HG03108 (cell line): ENCODE results near the gene SEL1L.
A peak's percentile ranks its signal among the peaks of the same experiment; 100 is the strongest.
"Not testable (repeated sequence)": the region's sequence is repeated elsewhere in the genome, so short reads cannot be mapped to it uniquely, and the experiment has no call there.

Experiments used
- ATAC-seq: cut with Tn5 transposase; IDR thresholded peaks from one replicate; pipeline ENCODE4 v1.9.1; 2021; ENCODE audit warnings: moderate library complexity; ENCODE audit not compliant: unreplicated experiment

The SEL1L gene

DNA sequence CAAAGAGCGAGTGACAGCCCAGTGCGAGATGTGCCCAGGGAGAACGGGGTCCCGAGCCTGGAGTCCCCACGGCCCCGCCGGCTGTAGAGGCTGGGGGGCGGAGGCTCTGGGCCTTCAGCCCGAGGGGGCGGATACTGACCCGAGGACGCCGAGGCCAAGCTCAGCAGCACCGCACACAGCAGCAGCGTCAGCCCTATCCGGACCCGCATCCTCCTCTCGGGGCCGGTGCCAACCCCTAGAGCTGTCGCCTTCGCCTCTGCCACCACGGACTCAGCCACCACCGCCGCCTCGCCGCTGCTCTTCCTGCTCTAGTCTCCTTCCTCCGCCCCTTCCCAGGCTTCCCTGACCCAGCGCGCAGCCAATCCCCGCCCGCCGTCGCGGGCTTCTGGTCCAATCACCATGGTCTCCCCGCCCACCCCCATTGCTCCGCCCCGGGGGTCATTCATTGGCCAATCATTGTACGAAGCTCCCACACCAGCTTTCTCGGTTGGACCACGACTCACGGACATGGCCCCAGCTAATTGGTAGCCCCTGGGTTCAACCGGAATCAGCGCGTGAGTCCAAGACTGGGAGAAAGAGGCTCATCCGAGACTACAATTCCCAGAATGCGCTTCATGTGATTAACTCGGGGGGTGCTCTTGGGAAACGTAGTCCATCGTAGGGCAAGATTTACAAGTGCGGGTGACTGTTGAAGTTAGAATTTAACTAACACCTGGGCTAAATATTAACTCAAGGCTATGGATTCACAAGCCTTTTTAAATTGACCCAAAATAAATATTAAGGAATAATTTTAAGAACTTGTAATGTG lies at the start of gene SEL1L:
Gene SEL1L, minus strand, starts transcription at position 318 of the 808 bp plus-strand sequence. Its CDS starts 109 bp downstream, at position 209.
- ATAC-seq, result peak; percentile 92

- ATAC-seq, result no peak
Measured at GRCh38 chr14:81582420-81582819, 48.8 kb upstream of the SEL1L start.

GRCh38 chr14:81579115-81579514 lies 45.5 kb upstream of the SEL1L start:
- ATAC-seq, result no peak

GRCh38 chr14:81571437-81571836 lies 37.8 kb upstream of the SEL1L start:
- ATAC-seq, result no peak

DNA sequence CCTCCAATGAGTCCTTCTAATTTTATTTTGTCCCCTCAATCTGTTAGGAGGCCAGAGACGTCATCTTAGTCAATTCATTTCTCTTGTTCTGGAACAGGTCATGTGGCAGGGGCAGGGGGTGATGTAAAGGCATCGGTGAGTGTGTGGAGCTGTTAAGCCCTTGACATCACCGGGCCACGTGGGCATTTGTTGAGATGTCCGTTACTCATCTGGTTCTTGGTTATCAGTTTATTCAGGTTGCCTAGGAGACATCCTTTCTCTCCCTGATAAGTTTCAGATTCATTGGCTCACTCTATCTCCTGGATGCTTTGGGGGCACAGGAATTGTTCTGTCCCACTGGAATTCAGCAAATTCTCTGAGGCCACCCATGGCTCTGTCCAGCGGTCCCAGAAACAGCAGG lies 33.6 kb upstream of the SEL1L start:
- ATAC-seq, result no peak

DNA sequence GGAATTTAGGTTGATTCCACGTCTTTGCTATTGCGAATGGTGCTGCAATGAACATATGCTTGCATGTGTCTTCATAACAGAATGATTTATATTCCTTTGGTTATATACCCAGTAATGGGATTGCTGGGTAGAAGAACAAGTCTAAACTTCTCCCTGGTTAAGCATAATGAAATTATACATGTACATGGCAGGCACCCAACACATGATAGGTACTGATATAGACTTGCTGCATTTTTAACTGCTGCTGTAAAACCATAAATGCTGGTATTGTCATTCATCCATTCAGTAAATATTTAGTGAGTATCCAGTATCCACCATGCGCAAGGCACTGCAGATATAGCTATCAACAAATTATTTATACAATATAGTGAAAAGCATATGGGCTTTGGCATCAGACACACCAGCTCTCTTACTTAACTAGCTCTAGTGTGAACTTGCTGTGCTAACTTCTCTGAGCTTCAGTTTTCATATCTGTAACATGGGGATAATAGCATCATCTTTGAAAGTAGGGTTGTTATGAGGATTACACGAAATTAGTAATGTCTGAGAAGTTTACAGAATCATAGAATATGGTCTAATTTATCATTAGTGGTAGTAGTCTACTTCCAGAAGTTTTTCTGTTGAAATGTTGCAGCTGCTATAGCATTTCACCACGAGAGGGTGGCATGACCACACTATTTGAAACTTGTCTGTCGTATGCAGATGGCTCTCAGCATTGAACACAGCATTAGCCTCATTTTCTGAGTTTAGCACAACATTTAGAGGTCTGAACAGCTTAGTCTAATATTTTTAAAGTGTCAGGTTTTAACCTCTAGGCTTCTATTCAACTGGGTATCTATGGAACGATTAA lies 32.0 kb upstream of the SEL1L start:
- no peak for ATAC-seq

DNA sequence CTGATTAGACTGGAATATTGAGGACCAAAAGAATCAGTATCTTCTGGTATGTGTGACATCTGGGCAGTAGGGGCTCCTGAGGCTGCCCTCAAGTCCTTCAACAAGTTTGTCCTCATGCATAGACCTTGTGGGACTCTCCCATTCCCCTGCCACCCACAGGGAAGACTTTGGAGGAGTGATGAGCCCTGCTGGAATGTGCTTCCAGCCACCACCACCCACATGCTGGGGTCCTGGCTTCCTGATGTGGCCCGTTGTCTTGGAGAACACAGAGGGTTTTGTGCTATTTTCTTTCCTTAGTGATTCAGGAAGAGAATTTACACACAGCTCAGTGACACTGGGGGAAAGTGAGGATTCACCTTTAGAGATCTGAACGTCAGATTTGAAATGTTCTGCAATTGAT lies 29.2 kb upstream of the SEL1L start:
- no peak for ATAC-seq

GRCh38 chr14:81561084-81561775 lies 27.6 kb upstream of the SEL1L start:
- ATAC-seq, result no peak

GRCh38 chr14:81559385-81559784 lies 25.7 kb upstream of the SEL1L start:
- ATAC-seq, result no peak

DNA sequence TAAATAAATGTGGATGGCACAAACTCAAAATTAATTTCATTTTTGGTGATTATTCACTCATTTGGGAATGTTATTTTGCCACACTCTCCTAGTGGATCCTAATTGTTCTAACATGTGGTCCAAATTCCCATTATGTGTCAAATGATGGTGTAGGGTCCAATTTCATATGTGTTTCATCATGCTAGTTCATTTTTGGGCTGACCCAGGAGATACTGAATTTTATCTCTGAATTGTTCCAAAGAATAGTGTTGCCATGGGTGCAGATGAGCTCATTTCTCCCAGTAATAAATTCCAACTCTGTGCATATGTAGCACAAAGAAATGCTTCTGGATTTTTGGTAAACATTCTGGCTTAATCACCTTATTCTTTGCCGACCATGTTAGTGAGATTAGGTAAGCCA lies 23.5 kb upstream of the SEL1L start:
- no peak for ATAC-seq

DNA sequence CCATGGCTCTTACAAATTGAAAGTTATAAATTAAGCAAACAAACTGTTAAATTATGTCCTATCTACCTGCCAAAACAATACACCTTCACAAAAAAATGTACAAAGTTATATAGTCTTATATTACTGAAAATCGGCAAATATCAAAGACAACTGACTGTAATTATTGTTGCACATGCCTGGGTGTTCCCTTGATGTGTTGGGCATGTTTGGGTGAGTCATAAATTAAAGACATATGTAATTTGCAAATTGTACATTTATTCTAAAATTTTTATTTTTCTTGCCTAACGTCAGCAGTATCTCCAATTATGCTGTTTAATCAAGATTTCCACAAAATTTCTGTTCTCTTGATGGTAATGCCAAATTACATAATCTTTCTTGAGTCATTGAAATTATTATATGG lies 22.0 kb upstream of the SEL1L start:
- no peak for ATAC-seq

DNA sequence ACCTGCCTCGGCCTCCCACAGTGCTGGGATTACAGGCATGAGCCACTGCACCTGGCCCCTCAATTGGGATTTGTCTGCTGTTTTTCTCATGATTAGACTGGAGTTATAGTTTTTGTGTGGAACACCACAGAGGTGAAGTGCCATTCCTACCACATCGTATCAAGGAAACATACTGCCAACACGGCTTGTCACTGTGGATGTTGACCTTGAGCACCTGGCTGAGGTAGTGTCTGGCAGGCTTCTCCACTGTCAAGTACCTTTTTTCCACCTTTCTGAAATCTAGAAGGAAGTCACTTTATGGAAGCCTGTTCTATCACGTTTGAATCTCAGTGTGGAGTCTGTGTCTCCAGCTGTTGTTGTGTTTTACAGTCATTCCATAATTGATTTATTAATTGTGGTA lies 21.4 kb upstream of the SEL1L start:
- ATAC-seq, result no peak

GRCh38 chr14:81551471-81551870 lies 17.8 kb upstream of the SEL1L start:
- ATAC-seq, result no peak

DNA sequence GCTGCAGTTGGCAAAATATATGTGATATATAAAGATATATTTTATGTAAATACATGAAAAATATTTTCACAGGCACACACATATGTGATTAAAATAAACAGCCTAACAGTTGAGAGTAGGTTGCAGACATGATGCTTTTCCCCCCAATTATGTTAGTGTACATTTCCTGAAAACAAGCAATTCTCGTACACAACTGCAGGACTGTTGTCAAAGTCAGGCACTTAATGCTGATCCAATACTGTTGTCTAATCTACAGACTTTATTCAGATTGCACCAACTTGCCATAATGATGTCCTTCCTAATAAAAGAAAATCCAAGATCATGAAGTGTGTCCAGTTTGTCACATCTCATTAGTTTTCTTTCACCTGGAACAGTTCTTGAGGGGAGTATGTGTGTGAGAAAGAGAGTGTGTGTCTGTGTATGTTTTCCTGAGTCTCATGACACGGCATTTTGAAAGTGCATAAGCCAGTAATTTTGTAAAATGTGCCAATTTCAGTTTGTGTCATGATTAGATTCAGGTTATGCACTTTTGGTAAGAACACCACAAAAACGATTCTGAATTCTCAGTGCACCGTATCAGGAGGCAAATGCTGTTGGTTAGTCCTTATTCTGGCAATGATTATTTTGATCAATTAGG lies 16.5 kb upstream of the SEL1L start:
- peak; percentile 96 for ATAC-seq

- not testable (repeated sequence) for ATAC-seq
Measured at GRCh38 chr14:81541206-81541605, 7.6 kb upstream of the SEL1L start.

DNA sequence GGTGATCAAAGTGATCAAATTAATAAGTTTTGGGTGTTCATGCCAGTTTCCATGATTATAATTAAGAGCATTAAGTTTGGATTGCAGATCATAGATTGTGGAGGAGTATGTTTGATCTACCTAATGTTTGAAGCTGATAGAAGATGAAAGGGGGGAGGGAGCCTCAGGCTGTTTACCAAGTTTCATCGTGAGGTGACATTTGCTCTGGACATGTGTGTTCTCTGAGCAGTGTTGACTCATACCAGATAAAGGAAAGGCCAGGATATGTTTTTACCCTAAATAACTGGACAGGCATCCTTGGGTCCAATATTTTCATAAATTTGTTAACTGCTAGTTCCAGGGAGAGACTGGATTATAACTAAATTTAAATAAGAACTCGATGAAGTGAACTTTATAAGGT lies 3.5 kb upstream of the SEL1L start:
- ATAC-seq, result no peak

GRCh38 chr14:81536241-81536771 lies 2.7 kb upstream of the SEL1L start:
- ATAC-seq, result no peak

GRCh38 chr14:81535396-81536164 lies 1.9 kb upstream of the SEL1L start:
- ATAC-seq, result peak; percentile 21

DNA sequence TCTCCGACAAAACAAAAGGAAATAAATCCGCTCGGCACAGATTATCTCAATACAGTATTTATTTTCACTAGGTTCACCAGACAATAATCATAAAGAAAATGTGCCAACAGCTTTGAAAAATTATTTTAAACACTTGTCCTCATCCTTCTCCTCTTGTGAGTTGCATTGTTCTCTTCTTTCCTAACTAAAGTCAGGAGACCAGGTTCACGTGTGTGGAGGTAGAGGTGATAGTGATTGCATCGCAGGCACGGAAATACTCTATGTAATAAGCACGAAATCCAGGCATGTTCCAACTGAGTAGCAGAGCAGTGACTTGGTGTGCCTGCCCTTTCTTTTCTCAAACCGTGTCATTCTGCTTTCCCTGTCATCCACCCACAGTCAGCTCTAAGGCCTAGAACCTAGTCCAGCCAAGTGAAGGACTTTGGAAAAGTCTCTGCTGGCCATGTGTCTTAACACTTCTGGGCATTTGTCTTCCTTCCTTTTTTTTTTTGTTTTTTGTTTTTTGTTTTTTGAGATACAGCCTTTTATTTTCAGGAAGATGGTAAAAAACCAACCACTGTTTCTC lies 939 bp upstream of the SEL1L start:
- ATAC-seq, result no peak

DNA sequence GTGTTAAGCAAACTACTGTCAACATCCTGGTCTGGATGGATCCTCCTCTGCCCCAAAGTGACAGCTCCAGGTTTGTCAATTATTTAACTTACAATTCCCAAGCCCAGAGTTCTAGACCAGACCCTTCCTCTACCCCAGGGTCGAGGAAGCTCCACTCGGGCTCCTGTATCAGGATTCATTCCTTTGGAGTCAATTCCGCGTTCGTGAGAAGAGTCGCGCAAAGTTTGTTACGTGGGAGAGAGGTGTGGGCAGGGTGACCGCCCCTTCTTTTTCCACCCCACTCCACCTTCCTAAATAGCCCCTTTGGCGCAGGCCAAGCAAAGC lies 479 bp downstream of the SEL1L start:
- ATAC-seq, result no peak
